GM18873 (cell line): ENCODE measurements around the gene FOXRED1.
"Not testable (repeated sequence)": the region's sequence is repeated elsewhere in the genome, so short reads cannot be mapped to it uniquely, and the experiment has no call there.

ENCODE experiments used
- ATAC-seq: cut with Tn5 transposase; IDR thresholded peaks from one replicate; pipeline ENCODE4 v1.9.1; 2021; ENCODE audit warnings: mild to moderate bottlenecking, moderate library complexity, moderate number of reproducible peaks; ENCODE audit not compliant: unreplicated experiment, low FRiP score

Gene FOXRED1

DNA sequence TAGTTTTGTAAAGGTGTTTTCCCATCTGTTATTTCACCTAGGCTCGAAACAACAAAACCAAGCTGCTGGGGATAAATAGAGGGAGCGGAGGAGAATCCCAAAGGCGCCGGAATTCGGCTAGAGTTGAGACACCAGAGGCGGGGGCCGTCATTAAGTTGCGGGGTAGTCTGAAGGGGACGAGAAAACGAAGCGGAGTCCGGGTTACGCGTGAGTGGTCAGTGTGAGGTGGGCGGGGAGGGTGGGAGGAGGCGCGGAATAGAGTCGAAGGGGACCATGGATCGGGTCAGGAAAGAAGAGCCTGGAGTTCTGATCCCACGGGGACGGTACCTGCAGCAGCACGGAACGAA lies 620 bp upstream of the FOXRED1 start:
- ATAC-seq: no peak

DNA sequence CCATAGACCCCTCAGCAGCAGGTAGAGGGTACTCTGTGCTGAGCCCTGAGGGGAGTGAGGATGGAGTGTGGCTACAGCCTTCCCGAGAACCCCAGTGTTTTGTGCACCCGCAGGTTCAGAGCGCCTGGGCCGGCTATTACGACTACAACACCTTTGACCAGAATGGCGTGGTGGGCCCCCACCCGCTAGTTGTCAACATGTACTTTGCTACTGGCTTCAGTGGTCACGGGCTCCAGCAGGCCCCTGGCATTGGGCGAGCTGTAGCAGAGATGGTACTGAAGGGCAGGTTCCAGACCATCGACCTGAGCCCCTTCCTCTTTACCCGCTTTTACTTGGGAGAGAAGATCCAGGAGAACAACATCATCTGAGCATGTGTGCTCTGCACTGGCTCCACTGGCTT lies 8.4 kb downstream of the FOXRED1 start:
- ATAC-seq: no peak

DNA sequence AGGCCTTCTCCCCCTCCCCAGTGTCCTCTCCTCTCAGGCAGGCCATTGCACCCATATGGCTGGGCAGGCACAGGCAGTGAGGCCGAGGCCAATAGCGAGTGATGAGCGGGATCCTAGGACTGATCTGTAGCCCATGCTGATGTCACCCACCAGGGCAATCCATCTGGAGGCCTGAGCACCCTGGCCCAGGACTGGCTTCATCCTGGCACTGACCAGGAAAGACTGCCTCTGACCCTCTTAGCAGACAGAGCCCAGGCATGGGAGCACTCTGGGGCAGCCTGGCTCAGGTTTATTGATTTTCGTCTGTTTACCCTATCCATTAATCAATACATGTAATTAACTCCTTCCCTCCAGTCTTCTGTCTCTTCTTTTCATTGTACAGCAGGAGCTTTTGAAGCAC lies 8.8 kb downstream of the FOXRED1 start:
- no peak for ATAC-seq

DNA sequence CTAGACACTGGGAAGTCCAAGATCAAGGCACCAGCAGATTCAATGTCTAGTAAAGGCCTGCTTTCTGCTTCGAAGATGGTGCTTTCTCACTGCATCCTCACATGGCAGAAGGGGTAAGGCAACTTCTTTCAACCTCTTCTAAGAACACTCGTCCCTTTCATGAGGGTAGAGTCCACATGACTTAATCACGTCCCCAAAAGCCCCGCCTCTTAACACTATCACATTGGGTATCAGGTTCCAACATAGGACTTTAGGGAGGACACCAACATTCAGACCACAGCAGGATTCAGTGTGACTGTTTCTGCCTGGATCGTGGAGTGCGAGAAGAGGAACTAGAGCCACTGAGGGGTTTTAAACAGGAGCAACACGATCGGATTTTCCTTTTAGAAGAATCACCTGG lies 10.2 kb downstream of the FOXRED1 start:
- ATAC-seq: no peak

DNA sequence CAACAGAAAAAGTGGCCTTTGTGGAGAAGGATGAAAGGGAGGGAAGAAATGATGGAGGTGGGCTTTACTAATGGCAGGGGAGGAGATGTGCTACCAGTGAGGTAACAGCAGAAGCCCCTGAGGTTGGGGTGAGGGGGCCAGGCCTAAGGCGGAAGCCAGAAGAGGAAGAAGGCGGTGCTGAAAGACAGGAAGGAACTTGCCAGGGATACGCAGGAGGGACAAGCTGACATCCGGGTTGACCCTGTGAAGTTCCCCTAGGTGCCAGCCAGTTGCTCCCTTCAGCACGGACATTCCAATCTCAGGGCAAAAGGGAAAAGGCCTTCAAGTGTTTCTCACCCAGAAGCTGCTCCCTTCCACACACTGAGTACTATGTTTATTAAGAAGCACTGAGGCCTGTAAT lies 11.6 kb downstream of the FOXRED1 start:
- ATAC-seq: no peak

DNA sequence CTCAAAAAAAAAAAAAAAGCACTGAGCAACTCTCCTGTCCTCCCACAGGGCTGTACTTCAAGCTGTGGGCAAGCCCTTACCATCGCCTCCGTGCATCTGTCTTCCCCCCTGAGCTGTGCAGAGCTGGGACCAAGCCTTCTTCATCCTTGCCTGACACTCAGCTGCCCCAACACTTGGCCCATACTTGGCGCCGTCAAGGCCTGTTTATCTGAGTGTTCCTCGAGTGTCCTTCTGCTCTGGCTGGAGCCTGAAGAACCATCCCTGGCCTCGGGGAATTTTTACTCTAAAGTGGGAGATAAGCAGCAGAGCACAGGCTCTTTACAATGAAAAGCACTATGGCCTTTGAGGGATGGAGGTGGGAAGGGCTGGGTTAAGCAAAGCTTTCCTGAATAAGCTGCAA lies 12.3 kb downstream of the FOXRED1 start:
- no peak for ATAC-seq

DNA sequence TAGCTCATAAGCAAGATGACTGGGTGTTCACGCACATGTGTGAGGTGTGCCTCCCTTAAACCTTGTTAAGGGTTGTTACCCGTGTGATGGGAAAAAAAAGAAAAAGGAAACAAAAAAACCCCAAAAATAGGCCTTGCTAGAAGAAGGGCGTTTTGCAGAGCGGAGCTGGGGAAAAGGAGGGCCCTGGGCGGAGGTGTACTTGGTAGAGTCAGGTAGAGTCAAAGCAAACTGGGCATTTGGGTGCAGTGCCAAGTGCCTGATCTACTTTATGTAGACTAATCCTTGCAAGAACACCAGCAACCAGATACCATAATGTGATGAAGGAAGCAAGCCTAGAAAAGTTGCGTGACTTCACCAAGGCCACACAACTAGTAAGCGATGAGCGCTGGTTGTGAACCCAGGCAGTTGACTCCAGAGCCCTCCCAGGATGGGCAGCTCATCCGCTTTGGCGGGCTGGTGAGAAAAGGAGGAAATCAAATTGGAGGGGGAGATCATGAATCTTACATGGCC lies 12.8 kb downstream of the FOXRED1 start:
- ATAC-seq: no peak

DNA sequence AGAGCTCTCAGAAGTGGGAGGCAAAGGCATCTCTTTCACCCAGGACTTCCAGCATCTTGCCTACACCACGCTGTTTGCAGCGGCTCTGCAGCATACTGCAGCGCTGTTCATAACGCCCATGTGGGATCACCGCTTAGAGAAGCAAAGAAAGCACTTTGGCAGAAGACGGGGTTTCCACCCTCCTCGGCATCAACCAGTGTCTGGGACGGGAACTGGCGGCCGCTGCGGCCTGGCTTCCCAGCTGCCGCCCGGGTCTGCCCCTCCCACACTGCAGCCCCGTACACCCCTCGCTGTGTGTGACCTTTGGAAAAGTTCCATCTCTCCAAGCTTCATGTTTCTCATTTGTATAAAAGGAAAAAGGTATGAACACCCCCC lies 13.4 kb downstream of the FOXRED1 start:
- ATAC-seq: peak; percentile 3

DNA sequence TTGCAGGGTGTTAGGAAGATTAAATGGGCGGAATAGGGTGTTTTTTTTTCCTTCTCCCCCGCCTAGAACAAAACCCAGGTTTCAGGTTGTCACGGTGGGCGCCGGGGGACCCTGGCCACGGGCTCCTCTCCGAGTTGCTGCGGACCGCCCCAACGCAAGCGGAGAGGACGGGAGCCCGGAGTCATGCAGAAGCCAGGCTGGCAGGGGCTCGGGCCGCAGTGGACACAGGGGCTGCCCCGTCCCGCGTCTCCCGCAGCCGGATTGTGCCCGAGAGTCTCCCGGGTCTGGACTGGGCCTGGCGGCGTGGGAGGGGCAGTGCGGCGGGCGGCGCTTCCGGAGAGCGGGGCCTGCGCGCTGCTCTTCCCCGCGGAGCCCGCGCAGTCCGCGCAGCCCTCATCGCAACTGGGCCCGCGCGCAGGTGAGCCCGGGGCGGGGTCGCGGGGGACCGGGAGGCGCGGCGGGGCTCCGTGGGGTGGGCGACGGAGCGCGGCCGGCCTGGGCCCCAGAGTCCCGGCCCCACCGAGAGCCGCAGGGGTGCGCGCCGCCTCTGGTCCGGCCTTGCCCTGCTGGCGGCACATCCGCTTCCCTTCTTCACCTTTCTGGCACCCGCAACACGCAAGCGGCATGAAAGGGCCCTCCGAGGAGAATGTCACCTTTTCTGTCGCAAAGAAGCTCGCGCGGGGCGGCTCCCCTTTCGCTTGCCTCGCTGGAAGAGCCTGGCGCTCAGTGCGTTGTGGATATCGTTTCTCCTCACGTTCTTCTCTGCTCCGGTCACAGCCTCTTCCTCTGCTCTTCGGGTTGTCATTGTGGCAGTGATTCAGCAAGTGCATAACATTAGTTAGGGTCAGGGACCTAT lies 14.0 kb downstream of the FOXRED1 start, which contains the start of gene TIRAP:
Gene TIRAP (plus strand): TSS at position 358 of the 856 bp plus-strand sequence. CDS start 7,802 bp downstream, outside the sequence.
- peak; percentile 46 for ATAC-seq

DNA sequence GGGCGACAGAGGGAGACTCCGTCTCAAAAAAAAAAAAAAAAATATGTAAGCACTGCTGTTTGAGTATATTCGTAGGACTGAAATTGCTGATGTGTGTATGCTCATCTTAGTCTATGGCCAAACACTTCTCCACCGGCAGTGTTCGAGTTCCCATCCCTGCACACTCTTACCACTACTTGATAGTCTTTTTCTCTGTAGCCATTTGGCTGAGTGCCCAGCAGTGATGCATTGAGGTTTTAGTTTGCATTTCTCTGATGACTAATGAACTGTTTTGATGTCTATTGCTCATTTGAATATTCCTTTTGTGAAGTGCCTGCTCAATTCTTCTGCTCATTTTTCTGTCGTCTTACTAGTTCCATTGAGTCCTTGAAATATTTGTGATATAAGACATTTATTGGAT lies 15.9 kb downstream of the FOXRED1 start:
- ATAC-seq: no peak

DNA sequence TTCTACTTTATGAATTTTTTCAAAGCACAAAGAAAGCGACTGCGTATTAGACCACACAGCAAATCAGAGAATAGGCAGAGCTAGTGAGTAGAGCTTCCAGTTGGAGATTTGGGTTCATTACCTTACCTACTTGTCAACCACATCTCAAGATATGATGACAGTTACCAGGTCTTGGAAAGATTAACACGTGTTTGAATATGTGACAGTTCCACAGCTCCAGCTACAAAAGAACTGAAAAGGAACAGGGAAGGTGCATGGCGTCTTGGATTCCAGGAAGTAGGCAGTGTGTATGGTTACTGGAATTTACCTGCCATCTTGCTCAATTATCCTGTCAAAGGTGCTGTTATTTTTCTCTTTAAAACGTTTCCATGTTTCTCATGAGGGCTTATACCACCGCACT lies 19.3 kb downstream of the FOXRED1 start:
- ATAC-seq: no peak

DNA sequence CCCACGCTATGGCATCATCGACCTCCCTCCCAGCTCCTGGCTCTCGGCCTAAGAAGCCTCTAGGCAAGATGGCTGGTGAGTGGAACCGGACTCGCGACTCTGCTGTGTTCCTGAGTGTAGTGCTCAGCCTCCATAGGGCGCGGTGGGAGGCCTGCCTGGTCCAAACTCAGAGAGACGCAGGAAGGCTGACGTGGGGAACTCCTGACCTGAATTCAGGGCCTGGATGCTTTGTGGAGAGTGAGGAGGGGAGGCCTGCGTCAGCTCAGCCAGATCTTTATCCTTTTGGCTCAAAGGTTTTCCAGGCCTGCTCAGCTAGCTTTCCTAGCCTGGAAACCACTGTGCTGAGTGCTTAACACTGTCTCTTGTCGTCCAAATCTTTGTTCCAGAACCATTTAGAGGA lies 21.9 kb downstream of the FOXRED1 start:
- ATAC-seq: no peak

DNA sequence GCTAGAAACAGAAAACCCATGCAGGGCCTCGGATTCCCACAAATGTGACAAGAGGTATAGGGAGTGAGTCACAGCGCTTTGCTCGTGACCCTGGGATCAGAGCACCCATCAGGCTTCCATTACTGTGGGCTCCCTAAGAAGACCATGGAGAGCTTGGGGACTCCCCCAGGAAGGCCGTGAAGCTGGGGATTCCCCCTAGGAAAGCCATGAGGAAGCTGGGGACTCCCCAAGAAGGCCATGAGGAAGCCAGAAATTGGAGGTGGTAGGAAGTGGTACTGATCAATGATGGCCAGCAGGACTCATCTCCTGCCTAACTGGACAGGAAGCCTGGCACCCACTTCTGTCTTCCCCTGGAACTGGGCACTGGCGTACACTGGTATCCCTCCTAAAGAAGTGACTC lies 24.8 kb downstream of the FOXRED1 start:
- ATAC-seq: no peak

DNA sequence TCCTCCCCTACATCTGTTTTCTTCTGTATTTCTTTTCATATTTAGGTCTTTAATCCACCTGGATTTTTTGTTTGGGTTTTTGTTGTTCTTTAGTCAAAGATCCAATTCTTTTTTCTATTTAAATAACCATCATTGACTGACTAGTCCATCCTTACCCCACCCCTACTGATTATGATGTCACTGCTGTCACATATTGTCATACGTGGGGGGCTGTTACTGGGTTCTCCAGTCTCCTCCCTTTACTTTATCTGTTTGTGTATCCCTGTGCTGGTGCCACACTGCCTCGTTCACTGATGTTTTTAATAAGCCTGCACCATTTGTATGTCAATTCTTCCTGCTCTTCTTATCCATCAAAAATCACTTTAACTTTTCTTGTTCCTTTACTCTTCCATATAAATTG lies 28.1 kb downstream of the FOXRED1 start:
- ATAC-seq: no peak

DNA sequence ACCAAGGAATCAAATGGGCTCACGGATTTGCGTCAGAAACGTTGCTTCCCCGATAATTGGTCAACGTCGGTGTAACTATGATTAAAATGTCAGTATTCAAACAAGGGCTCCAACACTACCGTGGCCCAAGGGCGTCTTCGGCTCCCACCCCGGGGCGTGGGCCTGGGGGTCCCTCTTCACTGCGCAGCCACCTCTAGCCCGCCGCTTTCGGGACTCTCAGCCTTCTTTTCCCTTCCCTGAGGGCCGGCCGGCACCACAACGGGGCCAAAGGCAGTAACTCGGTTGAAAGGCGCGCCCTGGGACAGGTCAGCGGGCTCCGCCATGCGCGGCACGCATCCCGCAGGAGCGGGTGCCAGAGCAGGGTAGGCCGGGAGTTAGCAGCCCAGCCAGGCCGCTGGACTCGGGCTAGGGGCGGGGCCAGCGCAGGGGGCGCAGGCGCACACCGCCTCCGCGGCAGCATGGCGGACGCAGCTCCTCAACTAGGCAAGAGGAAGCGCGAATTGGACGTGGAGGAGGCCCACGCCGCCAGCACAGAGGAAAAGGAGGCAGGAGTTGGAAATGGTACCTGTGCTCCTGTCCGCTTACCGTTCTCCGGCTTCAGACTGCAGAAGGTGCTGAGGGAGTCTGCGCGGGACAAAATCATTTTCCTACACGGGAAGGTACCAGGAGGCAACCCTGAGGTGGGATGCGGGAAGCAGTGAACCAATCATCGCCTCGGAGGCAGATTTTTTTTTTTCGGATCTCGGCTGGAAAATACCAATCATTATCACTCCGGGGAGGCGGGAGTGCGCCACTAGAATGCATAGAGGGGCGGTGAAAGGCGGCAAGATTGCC lies 34.9 kb downstream of the FOXRED1 start, which contains the start of gene DCPS:
Gene DCPS (plus strand): TSS at position 438 of the 834 bp plus-strand sequence. CDS start 21 bp downstream, at position 459.
- ATAC-seq: peak; percentile 80

DNA sequence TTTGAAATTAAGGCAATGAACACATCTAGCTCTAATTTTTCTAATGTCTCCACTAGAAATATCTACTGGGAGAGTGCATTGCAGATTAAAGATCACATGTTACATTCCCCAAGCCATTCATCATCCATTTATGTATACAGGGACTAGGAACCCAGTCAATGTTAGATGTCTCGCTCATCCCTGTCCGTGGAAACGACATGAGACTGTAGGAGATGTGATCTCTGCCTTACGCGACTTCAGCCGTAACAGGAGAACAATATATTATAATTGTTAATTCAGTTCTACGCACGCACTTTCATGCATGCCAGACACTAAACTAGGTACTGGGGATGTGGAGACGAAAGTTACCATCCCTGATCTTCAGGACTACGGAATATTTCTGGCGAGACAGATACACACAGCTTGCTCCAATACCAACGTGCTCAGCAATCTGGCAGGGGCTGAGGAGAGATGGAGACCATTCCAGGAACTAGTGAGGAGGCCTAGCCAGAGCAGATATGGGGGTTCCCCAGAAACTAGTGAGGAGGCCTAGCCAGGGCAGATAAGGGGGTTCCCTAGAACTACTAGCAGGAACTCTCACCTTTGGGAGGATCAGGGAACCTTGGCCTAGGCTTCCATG lies 35.6 kb downstream of the FOXRED1 start:
- no peak for ATAC-seq

DNA sequence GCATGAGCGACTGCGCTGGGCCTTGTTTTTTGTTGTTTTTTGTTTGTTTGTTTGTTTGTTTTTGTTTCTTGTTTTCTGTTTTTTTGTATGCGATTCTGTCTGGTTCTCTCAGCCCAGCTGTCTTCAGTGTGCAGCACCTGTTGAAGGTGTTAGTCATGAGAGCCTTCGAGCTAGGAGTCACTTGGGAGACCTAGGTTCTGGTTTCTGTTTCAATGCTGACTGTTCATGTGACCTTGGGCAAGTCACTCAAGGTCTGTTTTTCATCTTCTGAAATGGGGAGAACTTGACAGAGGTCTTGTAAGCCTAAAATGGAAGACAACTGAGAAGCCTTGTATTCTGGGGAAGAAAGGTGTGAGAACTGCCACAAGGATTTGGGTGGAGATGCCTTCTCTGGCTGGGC lies 36.7 kb downstream of the FOXRED1 start:
- ATAC-seq: peak; percentile 44

DNA sequence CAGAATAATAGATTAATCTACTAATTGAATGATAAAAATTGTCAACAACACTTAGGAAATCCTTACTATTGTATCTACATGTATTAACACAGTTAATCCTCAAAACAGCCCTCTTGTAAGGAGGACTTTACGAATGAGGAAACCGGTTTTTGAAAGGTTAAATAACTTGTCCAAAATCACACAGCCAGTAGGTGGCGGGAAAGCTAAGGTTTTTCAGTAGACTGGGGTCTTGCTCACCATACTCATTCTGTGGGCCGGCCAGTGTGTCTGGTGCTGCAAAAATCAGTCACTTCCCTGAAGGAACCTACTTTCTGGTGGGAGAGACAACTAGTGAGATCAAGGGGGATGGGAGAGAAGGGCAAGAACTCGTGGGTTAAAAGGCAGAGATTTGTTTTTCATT lies 38.8 kb downstream of the FOXRED1 start:
- no peak for ATAC-seq

DNA sequence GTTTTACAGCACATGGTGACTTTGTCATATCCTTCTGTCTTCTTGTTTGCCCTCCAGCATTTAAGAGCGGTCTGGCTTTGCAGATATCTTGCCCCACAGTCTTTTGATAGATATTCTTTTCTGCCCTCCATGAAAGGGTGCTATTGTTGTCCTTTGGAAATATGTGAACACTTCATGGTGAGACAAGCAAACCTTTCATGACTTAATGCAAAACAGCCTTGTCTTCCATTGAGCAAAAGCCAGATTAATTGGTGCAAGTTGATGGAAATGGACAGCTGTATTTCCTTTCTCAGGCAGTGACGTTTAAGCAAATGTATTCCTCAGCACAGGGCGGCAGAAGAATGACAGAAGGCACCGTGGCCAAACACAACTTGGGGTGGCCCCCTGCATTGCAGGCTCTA lies 39.3 kb downstream of the FOXRED1 start:
- ATAC-seq: no peak

DNA sequence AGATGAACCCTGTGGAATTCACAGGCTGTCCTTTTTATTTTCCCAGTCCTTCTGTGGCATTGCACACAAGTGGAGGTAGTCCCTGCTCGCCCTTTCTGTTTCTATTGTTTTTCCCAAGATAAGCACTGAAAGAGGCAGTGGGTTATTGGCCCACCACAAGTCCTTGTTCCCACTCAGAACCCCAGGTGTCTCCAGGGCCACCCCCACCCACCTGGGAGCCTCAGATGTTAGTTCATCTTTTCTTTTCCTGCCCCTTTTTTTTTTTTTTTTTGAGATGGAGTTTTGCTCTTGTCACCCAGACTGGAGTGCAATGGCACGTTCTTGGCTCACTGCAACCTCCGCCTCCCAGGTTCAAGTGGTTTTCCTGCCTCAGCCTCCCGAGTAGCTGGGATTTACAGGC lies 39.8 kb downstream of the FOXRED1 start:
- ATAC-seq: not testable (repeated sequence)
